Natural killer cell (primary cell): ENCODE measurements around the gene MLLT1. TPM values are rescaled to one million over a fixed set of nuclear protein-coding genes. Genes with fewer than 3 reads are reported as not detected.

Experiments used
- ATAC-seq, 3 donors: fragments of 150-1000 bp in 2 of 3; fragments of 200-7000 bp in 1 of 3; cut with Tn5 transposase; 1 replicate in 1 of 3; 2 replicates in 2 of 3; pipeline ENCODE4 v1.10.0; 2021; ENCODE audit warnings: mild to moderate bottlenecking in 2 of 3, moderate library complexity in 2 of 3
- DNase-seq, 2 donors: peaks; one replicate each; pipeline versions ENCODE4 v3.0.0 to v3.0.0-alpha.2; 2013 to 2021; ENCODE audit warnings: mixed read lengths in 1 of 2
- H3K27ac ChIP-seq: one replicate; pipeline ENCODE4 v1.5.1; 2013; ENCODE audit warnings: mild to moderate bottlenecking, low read length
- H3K27me3 ChIP-seq: one replicate; pipeline ENCODE4 v1.6.1; 2013; ENCODE audit warnings: low read length; ENCODE audit not compliant: control insufficient read depth, insufficient read depth
- H3K36me3 ChIP-seq: one replicate; pipeline ENCODE4 v1.6.1; 2013; ENCODE audit warnings: low read length; ENCODE audit not compliant: control insufficient read depth, insufficient read depth
- H3K4me1 ChIP-seq: one replicate; pipeline ENCODE4 v1.6.1; 2013; ENCODE audit warnings: low read length; ENCODE audit not compliant: control insufficient read depth, insufficient read depth
- H3K4me3 ChIP-seq: one replicate; pipeline ENCODE4 v1.5.1; 2013; ENCODE audit warnings: low read length
- H3K9me3 ChIP-seq: one replicate; pipeline ENCODE4 v1.6.1; 2013; ENCODE audit warnings: low read length; ENCODE audit not compliant: control insufficient read depth, insufficient read depth
- H3K27ac Mint-ChIP-seq, 2 donors: one replicate each; pipeline ENCODE4 v1.8.0; 2022; ENCODE audit warnings: mild to moderate bottlenecking in 2 of 2, mixed read lengths in 2 of 2, moderate library complexity in 1 of 2
- H3K27me3 Mint-ChIP-seq, 2 donors: one replicate each; pipeline ENCODE4 v1.8.0; 2022; ENCODE audit warnings: low read depth in 2 of 2, mixed read lengths in 2 of 2
- H3K36me3 Mint-ChIP-seq: one replicate; pipeline ENCODE4 v1.8.0; 2022; ENCODE audit warnings: mixed read lengths
- H3K4me1 Mint-ChIP-seq, 2 donors: one replicate each; pipeline ENCODE4 v1.8.0; 2022; ENCODE audit warnings: mixed read lengths in 2 of 2
- H3K4me3 Mint-ChIP-seq: one replicate; pipeline ENCODE4 v1.8.0; 2022; ENCODE audit warnings: mild to moderate bottlenecking, moderate library complexity, mixed read lengths
- H3K9me3 Mint-ChIP-seq, 2 donors: one replicate each; pipeline ENCODE4 v1.8.0; 2022; ENCODE audit warnings: mixed read lengths in 2 of 2
- WGBS: methylation state at CpG from one replicate; pipeline ENCODE4 v1.1.7; 2013; ENCODE audit warnings: missing lambda C conversion rate; ENCODE audit not compliant: insufficient coverage; 5-methylcytosine and 5-hydroxymethylcytosine counted together
- intact Hi-C: fragments of 100-400 bp; cut with micrococcal nuclease; formaldehyde crosslinking; loops from one replicate; pipeline ENCODE4 v1.14.2; 2022
- total RNA-seq, 4 donors: library from RNA; stranded (reverse); fragments of 120-200 nt in 1 of 4; gene quantifications; one replicate each; pipeline versions ENCODE4 v1.2.3 to v1.2.4, GENCODE V29; 2013 to 2022
- TF ChIP-seq, protein P1 (sequence below): fragments of 200-600 bp; IDR thresholded peaks from one replicate; pipeline ENCODE4 v1.8.0; 2022; ENCODE audit warnings: antibody characterized with exemption

MLLT1 gene
- total RNA-seq, 3 donors from 2014 or later (not counting 1 experiment from before 2014, with no cell fraction given): 30.2 to 43.8 (median 36.6) TPM

DNA sequence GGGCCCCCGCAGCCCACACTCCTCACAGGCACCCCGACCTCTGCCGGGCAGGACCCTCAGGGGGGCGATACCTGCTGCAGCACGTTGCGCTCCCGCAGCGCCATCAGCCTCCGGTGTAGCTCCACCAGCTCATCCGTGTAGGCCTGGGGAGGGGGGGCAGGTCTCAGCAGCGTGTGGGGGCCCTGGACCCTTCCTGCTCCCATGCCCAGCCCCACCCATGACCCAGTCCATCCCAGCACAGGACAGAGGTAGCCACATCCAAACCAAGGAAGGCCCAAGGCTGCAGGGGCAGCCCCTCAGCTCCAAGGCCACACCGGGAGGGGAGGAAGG, 66.5 kb downstream of the MLLT1 start:
- ATAC-seq: no peak

GRCh38 chr19:6212403-6213265, 67.1 kb downstream of the MLLT1 start:
- H3K4me1 ChIP-seq: no peaks in the 10 kb centered on the region
- H3K27me3 Mint-ChIP-seq: no peaks in the 10 kb centered on the region
- peak overlapping the region in 1 of 2 donors; percentile 50 for H3K27ac Mint-ChIP-seq
- TF ChIP-seq, protein P1, sequence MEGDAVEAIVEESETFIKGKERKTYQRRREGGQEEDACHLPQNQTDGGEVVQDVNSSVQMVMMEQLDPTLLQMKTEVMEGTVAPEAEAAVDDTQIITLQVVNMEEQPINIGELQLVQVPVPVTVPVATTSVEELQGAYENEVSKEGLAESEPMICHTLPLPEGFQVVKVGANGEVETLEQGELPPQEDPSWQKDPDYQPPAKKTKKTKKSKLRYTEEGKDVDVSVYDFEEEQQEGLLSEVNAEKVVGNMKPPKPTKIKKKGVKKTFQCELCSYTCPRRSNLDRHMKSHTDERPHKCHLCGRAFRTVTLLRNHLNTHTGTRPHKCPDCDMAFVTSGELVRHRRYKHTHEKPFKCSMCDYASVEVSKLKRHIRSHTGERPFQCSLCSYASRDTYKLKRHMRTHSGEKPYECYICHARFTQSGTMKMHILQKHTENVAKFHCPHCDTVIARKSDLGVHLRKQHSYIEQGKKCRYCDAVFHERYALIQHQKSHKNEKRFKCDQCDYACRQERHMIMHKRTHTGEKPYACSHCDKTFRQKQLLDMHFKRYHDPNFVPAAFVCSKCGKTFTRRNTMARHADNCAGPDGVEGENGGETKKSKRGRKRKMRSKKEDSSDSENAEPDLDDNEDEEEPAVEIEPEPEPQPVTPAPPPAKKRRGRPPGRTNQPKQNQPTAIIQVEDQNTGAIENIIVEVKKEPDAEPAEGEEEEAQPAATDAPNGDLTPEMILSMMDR: no peak
- H3K9me3 Mint-ChIP-seq: no peaks in the 10 kb centered on the region
- intact Hi-C loops: no loop called here
- H3K9me3 ChIP-seq: no peaks in the 10 kb centered on the region
- H3K36me3 Mint-ChIP-seq: no peaks in the 10 kb centered on the region
- no peak overlapping the region for H3K4me3 ChIP-seq
- no peak overlapping the region for H3K27ac ChIP-seq
- DNase-seq (no peak), ATAC-seq (peak in 1 of 3 donors; percentile 32)
- no peaks in the 10 kb centered on the region for H3K27me3 ChIP-seq
- 98% methylated on average over 53 of the region's 53 CpGs for WGBS
- H3K4me1 Mint-ChIP-seq: no peaks in the 10 kb centered on the region
- no peak overlapping the region for H3K4me3 Mint-ChIP-seq
- peaks cover 5% of the 10 kb centered on the region for H3K36me3 ChIP-seq

More for the DNA sequence above, 66.5 kb downstream of the MLLT1 start:
- no peaks in the 10 kb centered on the region for H3K9me3 ChIP-seq
- WGBS: 95% methylated on average over 12 of the region's 12 CpGs
- H3K9me3 Mint-ChIP-seq: no peaks in the 10 kb centered on the region
- no peaks in the 10 kb centered on the region for H3K4me1 ChIP-seq
- TF ChIP-seq, protein P1: no peak
- no peak overlapping the region for H3K27ac Mint-ChIP-seq
- H3K4me3 Mint-ChIP-seq: no peak overlapping the region
- no peaks in the 10 kb centered on the region for H3K36me3 Mint-ChIP-seq
- H3K27ac ChIP-seq: no peak overlapping the region
- intact Hi-C loops: no loop called here
- DNase-seq: no peak
- H3K27me3 Mint-ChIP-seq: no peaks in the 10 kb centered on the region
- H3K36me3 ChIP-seq: peaks cover 5% of the 10 kb centered on the region
- H3K4me3 ChIP-seq: no peak overlapping the region
- no peaks in the 10 kb centered on the region for H3K4me1 Mint-ChIP-seq
- no peaks in the 10 kb centered on the region for H3K27me3 ChIP-seq

GRCh38 chr19:6211632-6212402, 68.0 kb downstream of the MLLT1 start:
- H3K36me3 ChIP-seq: peaks cover 5% of the 10 kb centered on the region
- H3K27ac ChIP-seq: no peak overlapping the region
- no peaks in the 10 kb centered on the region for H3K4me1 ChIP-seq
- WGBS: 96% methylated on average over 43 of the region's 43 CpGs
- H3K9me3 ChIP-seq: no peaks in the 10 kb centered on the region
- H3K27me3 ChIP-seq: no peaks in the 10 kb centered on the region
- Mint-ChIP-seq H3K27me3 (no peaks in the 10 kb centered on the region), H3K4me1 (no peaks in the 10 kb centered on the region), H3K36me3 (no peaks in the 10 kb centered on the region), H3K4me3 (no peak overlapping the region), H3K27ac (peak overlapping the region in 1 of 2 donors; percentile 50), H3K9me3 (no peaks in the 10 kb centered on the region)
- intact Hi-C loops: no loop called here
- no peak for ATAC-seq
- no peak for DNase-seq
- H3K4me3 ChIP-seq: no peak overlapping the region
- TF ChIP-seq, protein P1: no peak
